Nephron (organoid): ENCODE measurements around the gene CAMK2G.

Source experiments
- H3K27ac Mint-ChIP-seq, 3 experiments: 2 replicates each; pipeline ENCODE4 v1.8.0; 2020; ENCODE audit warnings: mixed read lengths in 3 of 3, mild to moderate bottlenecking in 2 of 3, moderate library complexity in 1 of 3
- H3K27me3 Mint-ChIP-seq: 2 replicates; pipeline ENCODE4 v1.8.0; 2021; ENCODE audit warnings: low read depth, mild to moderate bottlenecking, moderate library complexity, mixed read lengths
- H3K36me3 Mint-ChIP-seq: 2 replicates; pipeline ENCODE4 v1.8.0; 2020; ENCODE audit warnings: low read depth, mixed read lengths
- H3K4me1 Mint-ChIP-seq: 2 replicates; pipeline ENCODE4 v1.8.0; 2020; ENCODE audit warnings: mixed read lengths
- H3K4me3 Mint-ChIP-seq, 3 experiments: 2 replicates each; pipeline ENCODE4 v1.8.0; 2020; ENCODE audit warnings: mild to moderate bottlenecking in 3 of 3, mixed read lengths in 3 of 3, moderate library complexity in 2 of 3
- H3K9me3 Mint-ChIP-seq: 2 replicates; pipeline ENCODE4 v1.8.0; 2020; ENCODE audit warnings: mixed read lengths
- TF ChIP-seq, protein P1 (sequence below), 3 experiments: fragments of 200-600 bp; sonication (generic); IDR thresholded peaks; one replicate each; pipeline ENCODE4 v1.5.0; 2021; ENCODE audit warnings: antibody characterized with exemption in 3 of 3; ENCODE audit not compliant: unreplicated experiment in 3 of 3

The CAMK2G gene

DNA sequence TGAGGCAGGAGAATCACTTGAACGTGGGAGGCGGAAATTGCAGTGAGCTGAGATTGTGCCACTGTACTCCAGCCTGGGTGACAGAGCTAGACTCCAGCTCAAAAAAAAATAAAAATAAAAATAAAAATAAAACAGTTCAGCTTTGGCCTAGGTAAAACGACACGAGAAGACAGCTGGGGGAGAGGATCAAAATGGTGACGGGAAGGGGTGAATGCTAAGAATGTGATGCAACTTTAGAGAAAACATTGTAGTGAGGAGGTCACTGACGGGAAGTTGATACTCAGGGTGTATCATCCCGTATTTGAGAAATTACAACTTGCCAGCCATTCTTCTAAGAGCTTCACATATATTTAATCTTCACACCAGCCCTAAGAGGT, 64.0 kb downstream of the CAMK2G start:
- Mint-ChIP-seq H3K4me1 (peaks cover 19% of the 10 kb centered on the region), H3K4me3 (peak overlapping the region; percentile 83 to 92 (median 89)), H3K9me3 (no peaks in the 10 kb centered on the region), H3K27ac (peak overlapping the region; percentile 55 to 80 (median 68)), H3K27me3 (no peaks in the 10 kb centered on the region), H3K36me3 (peaks cover 34% of the 10 kb centered on the region)
- TF ChIP-seq, protein P1, sequence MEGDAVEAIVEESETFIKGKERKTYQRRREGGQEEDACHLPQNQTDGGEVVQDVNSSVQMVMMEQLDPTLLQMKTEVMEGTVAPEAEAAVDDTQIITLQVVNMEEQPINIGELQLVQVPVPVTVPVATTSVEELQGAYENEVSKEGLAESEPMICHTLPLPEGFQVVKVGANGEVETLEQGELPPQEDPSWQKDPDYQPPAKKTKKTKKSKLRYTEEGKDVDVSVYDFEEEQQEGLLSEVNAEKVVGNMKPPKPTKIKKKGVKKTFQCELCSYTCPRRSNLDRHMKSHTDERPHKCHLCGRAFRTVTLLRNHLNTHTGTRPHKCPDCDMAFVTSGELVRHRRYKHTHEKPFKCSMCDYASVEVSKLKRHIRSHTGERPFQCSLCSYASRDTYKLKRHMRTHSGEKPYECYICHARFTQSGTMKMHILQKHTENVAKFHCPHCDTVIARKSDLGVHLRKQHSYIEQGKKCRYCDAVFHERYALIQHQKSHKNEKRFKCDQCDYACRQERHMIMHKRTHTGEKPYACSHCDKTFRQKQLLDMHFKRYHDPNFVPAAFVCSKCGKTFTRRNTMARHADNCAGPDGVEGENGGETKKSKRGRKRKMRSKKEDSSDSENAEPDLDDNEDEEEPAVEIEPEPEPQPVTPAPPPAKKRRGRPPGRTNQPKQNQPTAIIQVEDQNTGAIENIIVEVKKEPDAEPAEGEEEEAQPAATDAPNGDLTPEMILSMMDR (IDR thresholded peaks at IDR 0.05; ENCODE audit: unreplicated experiment in 3 of 3): no peak

DNA sequence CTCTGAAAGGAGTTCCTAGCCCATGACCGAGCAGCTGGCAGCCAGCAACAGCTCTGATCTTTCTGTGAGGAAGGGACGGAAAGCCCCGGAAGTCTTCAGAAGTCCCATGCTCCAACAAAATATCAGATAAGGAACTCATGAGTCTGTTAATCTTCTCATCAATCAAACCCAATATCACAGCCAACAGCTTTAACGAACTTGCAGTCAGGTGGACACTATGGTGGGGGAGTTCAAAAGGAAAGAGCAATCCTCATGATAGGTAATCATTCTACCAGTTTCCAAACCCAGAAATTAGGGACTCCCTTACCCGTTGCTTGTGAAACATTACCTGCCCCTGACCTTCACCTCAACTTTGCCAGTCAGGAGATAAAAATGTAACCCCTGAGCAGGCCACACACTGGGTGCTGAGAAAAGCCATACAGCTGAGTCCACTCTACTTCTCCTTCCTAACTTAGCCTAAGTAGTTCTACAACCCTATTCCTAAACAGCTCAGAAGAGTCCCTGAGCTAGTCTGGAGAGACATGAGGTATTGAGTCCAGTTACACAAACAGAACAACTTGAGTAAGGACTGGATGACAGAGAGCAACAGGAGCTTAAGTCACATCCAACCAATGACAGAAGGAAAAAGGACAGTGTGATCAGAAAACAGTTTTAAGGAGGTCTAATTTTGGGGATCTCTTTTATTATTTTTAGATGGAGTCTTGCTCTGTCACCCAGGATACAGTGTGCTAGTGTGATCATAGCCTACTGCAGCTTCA, 65.1 kb downstream of the CAMK2G start:
- TF ChIP-seq, protein P1 (IDR thresholded peaks at IDR 0.05; ENCODE audit: unreplicated experiment in 3 of 3): no peak
- no peaks in the 10 kb centered on the region for H3K9me3 Mint-ChIP-seq
- peaks cover 19% of the 10 kb centered on the region for H3K4me1 Mint-ChIP-seq
- no peaks in the 10 kb centered on the region for H3K27me3 Mint-ChIP-seq
- peak overlapping the region; percentile 74 to 92 (median 89) for H3K4me3 Mint-ChIP-seq
- H3K36me3 Mint-ChIP-seq: peaks cover 34% of the 10 kb centered on the region
- H3K27ac Mint-ChIP-seq: peak overlapping the region in 2 of 3 experiments; percentile 47 to 49

DNA sequence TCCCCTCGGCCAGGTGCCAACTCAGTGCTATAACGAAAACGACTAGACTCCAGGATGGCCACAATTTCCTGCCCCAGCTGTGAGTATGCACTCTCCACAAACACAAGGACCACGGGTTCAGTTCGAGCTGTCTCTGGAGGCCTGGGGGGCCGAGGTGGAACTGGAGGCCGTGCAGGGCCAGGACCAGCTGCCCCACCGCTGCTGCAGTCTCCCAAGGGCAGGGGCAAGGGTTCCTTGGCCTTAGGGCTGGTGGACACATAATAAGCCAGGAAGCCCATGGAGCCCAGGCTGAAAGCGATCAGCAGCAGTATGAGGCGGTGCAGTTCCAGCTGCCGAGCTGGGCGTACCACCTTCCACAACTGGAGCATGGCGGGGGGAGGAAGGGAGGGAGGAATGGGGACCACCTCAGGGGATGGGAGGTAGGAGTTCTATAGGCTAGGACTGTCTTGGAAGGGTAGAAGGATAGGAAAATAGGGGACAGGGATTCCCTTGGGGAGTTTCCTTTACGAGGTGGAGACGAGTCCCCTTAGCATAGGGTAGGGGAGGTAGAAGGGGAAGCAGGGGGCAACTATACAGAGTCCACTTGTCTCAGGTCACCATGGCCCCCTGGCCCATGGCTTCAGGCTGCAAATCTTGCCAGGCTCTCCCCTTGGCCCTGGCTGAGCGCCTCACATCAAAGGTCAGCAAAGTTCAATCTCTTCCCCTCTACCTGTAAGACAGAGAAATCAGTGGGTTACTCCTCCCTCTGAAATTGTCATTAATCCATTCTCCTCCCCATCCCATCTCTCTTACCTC, 66.1 kb downstream of the CAMK2G start:
- TF ChIP-seq, protein P1 (IDR thresholded peaks at IDR 0.05; ENCODE audit: unreplicated experiment in 3 of 3): no peak
- H3K4me1 Mint-ChIP-seq: peaks cover 19% of the 10 kb centered on the region
- no peaks in the 10 kb centered on the region for H3K27me3 Mint-ChIP-seq
- H3K4me3 Mint-ChIP-seq: peak overlapping the region in 2 of 3 experiments; percentile 53 to 89
- peaks cover 43% of the 10 kb centered on the region for H3K36me3 Mint-ChIP-seq
- no peaks in the 10 kb centered on the region for H3K9me3 Mint-ChIP-seq
- H3K27ac Mint-ChIP-seq: no peak overlapping the region

DNA sequence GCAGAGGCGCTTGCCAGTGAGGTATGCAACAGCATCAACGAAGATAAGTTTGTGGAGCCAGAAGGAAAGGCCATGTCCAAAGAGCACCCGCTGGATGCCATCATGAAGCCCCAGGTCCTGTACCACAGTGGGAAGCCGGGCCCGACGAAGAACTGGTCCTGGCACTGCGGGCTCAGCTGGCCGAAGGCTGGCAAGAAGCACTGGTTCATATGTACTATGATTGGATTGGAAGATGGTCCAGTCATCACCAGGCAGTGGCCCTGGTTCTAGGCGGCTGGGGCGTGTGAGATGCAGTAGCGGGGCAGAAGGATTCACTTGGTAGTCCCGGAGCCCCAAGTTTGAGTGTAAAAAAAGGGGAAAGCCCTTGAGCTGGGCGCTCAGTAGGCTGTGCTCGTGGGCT, 66.9 kb downstream of the CAMK2G start:
- Mint-ChIP-seq H3K4me3 (peak overlapping the region; percentile 44 to 63 (median 53)), H3K4me1 (peaks cover 19% of the 10 kb centered on the region), H3K36me3 (peaks cover 50% of the 10 kb centered on the region), H3K27me3 (no peaks in the 10 kb centered on the region), H3K9me3 (no peaks in the 10 kb centered on the region), H3K27ac (no peak overlapping the region)
- TF ChIP-seq, protein P1 (IDR thresholded peaks at IDR 0.05; ENCODE audit: unreplicated experiment in 3 of 3): no peak

DNA sequence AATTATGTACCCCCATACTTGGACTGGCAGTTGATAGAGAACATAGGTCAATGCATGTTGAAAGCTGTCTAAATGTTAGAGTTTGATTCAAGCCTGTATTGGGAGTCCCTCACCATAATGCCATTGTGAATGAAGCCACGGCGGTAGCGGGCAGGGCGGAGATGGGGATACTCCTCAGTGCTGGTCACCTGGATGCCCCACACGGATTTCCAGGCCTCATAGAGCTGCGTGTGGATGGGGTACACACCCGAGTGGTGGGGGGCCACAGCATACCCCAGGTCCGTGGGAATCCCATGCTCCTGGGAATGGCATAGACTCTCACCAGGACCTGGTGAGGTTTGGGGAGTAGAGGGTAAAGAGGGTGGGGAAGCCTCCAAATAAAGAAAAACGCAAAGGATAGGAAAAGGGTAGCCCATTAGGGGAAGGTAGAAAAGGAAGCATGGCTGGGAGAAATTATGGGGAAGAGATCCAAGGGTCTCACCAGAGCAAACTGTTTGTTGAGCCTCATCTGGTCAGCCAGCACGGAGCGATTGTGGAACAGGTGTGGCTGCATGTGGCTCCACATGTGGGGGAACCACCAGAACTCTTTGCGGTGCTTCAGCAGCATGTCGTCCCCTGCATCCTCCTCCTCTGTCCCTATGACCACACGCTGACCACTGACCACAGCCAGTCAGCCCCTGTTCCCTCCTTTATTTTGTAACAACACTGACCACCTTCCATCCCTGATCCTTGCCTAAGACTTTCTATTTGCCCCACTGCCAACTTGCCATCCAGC, 68.0 kb downstream of the CAMK2G start:
- Mint-ChIP-seq H3K9me3 (no peaks in the 10 kb centered on the region), H3K4me3 (peak overlapping the region in 1 of 3 experiments; percentile 6), H3K36me3 (peaks cover 51% of the 10 kb centered on the region), H3K27ac (no peak overlapping the region), H3K27me3 (no peaks in the 10 kb centered on the region), H3K4me1 (peaks cover 19% of the 10 kb centered on the region)
- TF ChIP-seq, protein P1 (IDR thresholded peaks at IDR 0.05; ENCODE audit: unreplicated experiment in 3 of 3): no peak
